WTC11 (cell line): ENCODE results near the gene URB1. TPM values are rescaled to one million over a fixed set of nuclear protein-coding genes. Genes with fewer than 3 reads are reported as not detected.

Experiments used
- ATAC-seq: fragments of 200-7000 bp; cut with Tn5 transposase; 2 replicates; pipeline ENCODE4 v1.10.0; 2021; ENCODE audit warnings: mild to moderate bottlenecking, moderate library complexity
- CTCF ChIA-PET: fragments of 300-600 bp; sonication (Branson Sonifier 250); formaldehyde crosslinking; loops from one replicate; lab custom pipeline; 2021; ENCODE audit warnings: antibody characterized with exemption; lab: Charles Lee
- POLR2A ChIA-PET: fragments of 350-600 bp; sonication (Branson Sonifier 250); formaldehyde crosslinking; loops from one replicate; lab custom pipeline; 2021; ENCODE audit warnings: antibody characterized with exemption; lab: Charles Lee
- DNase-seq: peaks from one replicate; pipeline ENCODE4 v3.0.0; 2021; ENCODE audit warnings: low spot score
- H3K27ac Mint-ChIP-seq: 2 replicates; pipeline ENCODE4 v1.8.0; 2021; ENCODE audit warnings: mixed read lengths
- H3K27me3 Mint-ChIP-seq: 2 replicates; pipeline ENCODE4 v1.8.0; 2021; ENCODE audit warnings: low read depth, mild to moderate bottlenecking, moderate library complexity, mixed read lengths
- H3K36me3 Mint-ChIP-seq: 2 replicates; pipeline ENCODE4 v1.8.0; 2021; ENCODE audit warnings: mixed read lengths
- H3K4me1 Mint-ChIP-seq: 2 replicates; pipeline ENCODE4 v1.8.0; 2022; ENCODE audit warnings: mixed read lengths
- H3K4me3 Mint-ChIP-seq: 2 replicates; pipeline ENCODE4 v1.8.0; 2021; ENCODE audit warnings: mild to moderate bottlenecking, moderate library complexity, mixed read lengths
- H3K9me3 Mint-ChIP-seq: 2 replicates; pipeline ENCODE4 v1.8.0; 2021; ENCODE audit warnings: mixed read lengths
- CBFB ChIP-seq: sonication (generic); formaldehyde crosslinking; IDR thresholded peaks from 2 replicates; pipeline ENCODE4 v1.8.1; 2022; ENCODE audit warnings: mild to moderate bottlenecking, low read depth, missing genetic modification reagents
- ETV6 ChIP-seq: sonication (generic); formaldehyde crosslinking; IDR thresholded peaks from 2 replicates; pipeline ENCODE4 v1.8.1; 2022; ENCODE audit warnings: mild to moderate bottlenecking, missing genetic modification reagents
- GRHL2 ChIP-seq: fragments of 250-450 bp; sonication (Bioruptor Pico); IDR thresholded peaks from 2 replicates; pipeline ENCODE4 v1.8.0; 2022; ENCODE audit warnings: mild to moderate bottlenecking, moderate library complexity; ENCODE audit not compliant: insufficient replicate concordance, severe bottlenecking
- GTF2I ChIP-seq: fragments of 250-450 bp; sonication (Bioruptor Pico); conservative IDR thresholded peaks from 2 replicates; pipeline ENCODE4 v1.4.0; 2021; ENCODE audit warnings: mild to moderate bottlenecking
- IRF2 ChIP-seq: sonication (generic); formaldehyde crosslinking; IDR thresholded peaks from 2 replicates; pipeline ENCODE4 v1.8.0; 2022; ENCODE audit warnings: low read depth, missing genetic modification reagents, borderline replicate concordance
- NR2C2 ChIP-seq: sonication (generic); formaldehyde crosslinking; IDR thresholded peaks from 2 replicates; pipeline ENCODE4 v1.8.0; 2022; ENCODE audit warnings: mild to moderate bottlenecking, missing genetic modification reagents
- PRRX2 ChIP-seq: fragments of 250-450 bp; sonication (Bioruptor Pico); IDR thresholded peaks from 2 replicates; pipeline ENCODE4 v1.8.0; 2021; ENCODE audit warnings: mild to moderate bottlenecking
- ZNF121 ChIP-seq: sonication (generic); formaldehyde crosslinking; IDR thresholded peaks from 2 replicates; pipeline ENCODE4 v1.8.0; 2023; ENCODE audit warnings: missing genetic modification reagents
- ZNF219 ChIP-seq: sonication (generic); formaldehyde crosslinking; IDR thresholded peaks from 2 replicates; pipeline ENCODE4 v1.8.0; 2023; ENCODE audit warnings: missing genetic modification reagents, mild to moderate bottlenecking, borderline replicate concordance
- ZNF263 ChIP-seq: sonication (generic); formaldehyde crosslinking; IDR thresholded peaks from 2 replicates; pipeline ENCODE4 v1.8.1; 2022; ENCODE audit warnings: low read depth, mild to moderate bottlenecking, moderate library complexity, missing genetic modification reagents
- ZNF671 ChIP-seq: fragments of 250-450 bp; sonication (Bioruptor Pico); IDR thresholded peaks from 2 replicates; pipeline ENCODE4 v1.8.0; 2021; ENCODE audit warnings: mild to moderate bottlenecking
- total RNA-seq: library from RNA; stranded (reverse); gene quantifications from 3 replicates; pipeline ENCODE4 v1.2.3, GENCODE V29; 2021
- TF ChIP-seq, protein P1 (sequence below): sonication (generic); formaldehyde crosslinking; IDR thresholded peaks from 2 replicates; pipeline ENCODE4 v1.8.0; 2022; ENCODE audit warnings: mild to moderate bottlenecking, missing genetic modification reagents
- TF ChIP-seq, protein P2 (sequence below): fragments of 200-600 bp; IDR thresholded peaks from 2 replicates; pipeline ENCODE4 v1.8.0; 2022; ENCODE audit warnings: antibody characterized with exemption
- TF ChIP-seq, protein P3 (sequence below): fragments of 250-450 bp; sonication (Bioruptor Pico); IDR thresholded peaks from 2 replicates; pipeline ENCODE4 v1.9.0; 2021; ENCODE audit warnings: mild to moderate bottlenecking, borderline replicate concordance
- TF ChIP-seq, protein P4 (sequence below): sonication (generic); formaldehyde crosslinking; IDR thresholded peaks from 2 replicates; pipeline ENCODE4 v1.8.0; 2022; ENCODE audit warnings: missing genetic modification reagents
- TF ChIP-seq, protein P5 (sequence below): fragments of 250-450 bp; sonication (Bioruptor Pico); IDR thresholded peaks from 2 replicates; pipeline ENCODE4 v1.8.0; 2021; ENCODE audit warnings: mild to moderate bottlenecking
- TF ChIP-seq, protein P6 (sequence below): sonication (generic); formaldehyde crosslinking; IDR thresholded peaks from 2 replicates; pipeline ENCODE4 v1.8.0; 2023; ENCODE audit warnings: missing genetic modification reagents, mild to moderate bottlenecking, borderline replicate concordance
- TF ChIP-seq, protein P7 (sequence below): sonication (generic); formaldehyde crosslinking; IDR thresholded peaks from 2 replicates; pipeline ENCODE4 v1.8.0; 2023; ENCODE audit warnings: missing genetic modification reagents

The URB1 gene
- total RNA-seq, 1 experiment from 2014 or later, result 38.7 TPM

DNA sequence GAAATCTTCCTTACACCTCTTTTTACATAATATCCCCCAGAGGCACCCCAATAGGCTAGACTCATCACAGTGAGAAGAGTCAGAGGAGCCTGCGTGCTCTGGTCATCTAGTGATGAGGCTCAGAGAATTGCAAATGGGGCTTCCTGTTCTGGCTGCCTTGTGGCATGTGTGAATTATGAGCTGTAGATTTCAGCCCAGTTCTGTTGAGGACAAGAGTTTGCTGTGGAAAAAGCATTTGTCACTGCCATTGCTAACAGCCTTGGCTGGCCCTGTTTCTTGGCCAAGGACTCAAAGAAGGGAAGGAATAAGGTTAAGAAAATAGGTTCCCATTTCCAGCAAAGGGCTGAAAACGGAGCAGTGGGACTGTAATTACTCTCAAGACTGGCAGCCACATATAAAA is 63.5 kb downstream of the URB1 start:
- no peak for TF ChIP-seq IRF2
- no peak for TF ChIP-seq PRRX2 (CRISPR knock-in tag)
- no peak for TF ChIP-seq GRHL2 (CRISPR knock-in tag)
- TF ChIP-seq NR2C2, result no peak
- TF ChIP-seq, protein P1, sequence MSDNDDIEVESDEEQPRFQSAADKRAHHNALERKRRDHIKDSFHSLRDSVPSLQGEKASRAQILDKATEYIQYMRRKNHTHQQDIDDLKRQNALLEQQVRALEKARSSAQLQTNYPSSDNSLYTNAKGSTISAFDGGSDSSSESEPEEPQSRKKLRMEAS (CRISPR knock-in tag), result no peak
- TF ChIP-seq ETV6, result no peak
- TF ChIP-seq, protein P2, sequence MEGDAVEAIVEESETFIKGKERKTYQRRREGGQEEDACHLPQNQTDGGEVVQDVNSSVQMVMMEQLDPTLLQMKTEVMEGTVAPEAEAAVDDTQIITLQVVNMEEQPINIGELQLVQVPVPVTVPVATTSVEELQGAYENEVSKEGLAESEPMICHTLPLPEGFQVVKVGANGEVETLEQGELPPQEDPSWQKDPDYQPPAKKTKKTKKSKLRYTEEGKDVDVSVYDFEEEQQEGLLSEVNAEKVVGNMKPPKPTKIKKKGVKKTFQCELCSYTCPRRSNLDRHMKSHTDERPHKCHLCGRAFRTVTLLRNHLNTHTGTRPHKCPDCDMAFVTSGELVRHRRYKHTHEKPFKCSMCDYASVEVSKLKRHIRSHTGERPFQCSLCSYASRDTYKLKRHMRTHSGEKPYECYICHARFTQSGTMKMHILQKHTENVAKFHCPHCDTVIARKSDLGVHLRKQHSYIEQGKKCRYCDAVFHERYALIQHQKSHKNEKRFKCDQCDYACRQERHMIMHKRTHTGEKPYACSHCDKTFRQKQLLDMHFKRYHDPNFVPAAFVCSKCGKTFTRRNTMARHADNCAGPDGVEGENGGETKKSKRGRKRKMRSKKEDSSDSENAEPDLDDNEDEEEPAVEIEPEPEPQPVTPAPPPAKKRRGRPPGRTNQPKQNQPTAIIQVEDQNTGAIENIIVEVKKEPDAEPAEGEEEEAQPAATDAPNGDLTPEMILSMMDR, result no peak
- no peak for TF ChIP-seq ZNF219 (CRISPR knock-in tag)
- TF ChIP-seq ZNF263 (CRISPR knock-in tag), result no peak
- no peak for TF ChIP-seq ZNF671 (CRISPR knock-in tag)
- no peak for TF ChIP-seq ZNF121
- POLR2A ChIA-PET, result no interaction called here
- CTCF ChIA-PET, result no interaction called here
- no peak for ATAC-seq
- H3K4me3 Mint-ChIP-seq, result no peak overlapping the region
- DNase-seq, result no peak
- no peaks in the 10 kb centered on the region for H3K4me1 Mint-ChIP-seq
- H3K27ac Mint-ChIP-seq, result no peak overlapping the region
- H3K9me3 Mint-ChIP-seq, result no peaks in the 10 kb centered on the region
- peaks cover 76% of the 10 kb centered on the region for H3K36me3 Mint-ChIP-seq
- no peaks in the 10 kb centered on the region for H3K27me3 Mint-ChIP-seq

DNA sequence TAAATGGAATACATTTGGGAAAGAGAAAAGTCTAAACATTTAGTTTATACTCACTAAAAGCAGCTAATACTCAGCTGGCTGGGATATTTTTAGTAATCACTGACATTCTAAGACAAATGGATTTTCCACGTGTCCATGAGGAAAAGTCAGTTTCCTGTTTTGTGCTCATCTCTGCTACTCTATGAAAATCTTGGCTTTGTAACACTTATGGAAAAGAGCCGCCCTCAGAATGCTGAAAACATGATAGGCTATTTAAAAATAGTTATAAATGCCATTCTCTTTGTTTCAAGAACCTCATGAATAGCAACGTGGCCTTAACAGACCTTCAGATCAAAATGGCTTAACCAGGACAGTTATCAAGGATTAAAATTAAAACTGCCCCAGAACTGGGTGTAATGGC is 64.2 kb downstream of the URB1 start:
- no peaks in the 10 kb centered on the region for H3K27me3 Mint-ChIP-seq
- POLR2A ChIA-PET, result no interaction called here
- no peaks in the 10 kb centered on the region for H3K4me1 Mint-ChIP-seq
- no peak overlapping the region for H3K27ac Mint-ChIP-seq
- ATAC-seq (no peak), DNase-seq (no peak)
- H3K4me3 Mint-ChIP-seq, result no peak overlapping the region
- peaks cover 78% of the 10 kb centered on the region for H3K36me3 Mint-ChIP-seq
- H3K9me3 Mint-ChIP-seq, result no peaks in the 10 kb centered on the region
- CTCF ChIA-PET, result no interaction called here
- TF ChIP-seq CBFB (CRISPR knock-in tag) (no peak), GTF2I (no peak)
- TF ChIP-seq, protein P3, sequence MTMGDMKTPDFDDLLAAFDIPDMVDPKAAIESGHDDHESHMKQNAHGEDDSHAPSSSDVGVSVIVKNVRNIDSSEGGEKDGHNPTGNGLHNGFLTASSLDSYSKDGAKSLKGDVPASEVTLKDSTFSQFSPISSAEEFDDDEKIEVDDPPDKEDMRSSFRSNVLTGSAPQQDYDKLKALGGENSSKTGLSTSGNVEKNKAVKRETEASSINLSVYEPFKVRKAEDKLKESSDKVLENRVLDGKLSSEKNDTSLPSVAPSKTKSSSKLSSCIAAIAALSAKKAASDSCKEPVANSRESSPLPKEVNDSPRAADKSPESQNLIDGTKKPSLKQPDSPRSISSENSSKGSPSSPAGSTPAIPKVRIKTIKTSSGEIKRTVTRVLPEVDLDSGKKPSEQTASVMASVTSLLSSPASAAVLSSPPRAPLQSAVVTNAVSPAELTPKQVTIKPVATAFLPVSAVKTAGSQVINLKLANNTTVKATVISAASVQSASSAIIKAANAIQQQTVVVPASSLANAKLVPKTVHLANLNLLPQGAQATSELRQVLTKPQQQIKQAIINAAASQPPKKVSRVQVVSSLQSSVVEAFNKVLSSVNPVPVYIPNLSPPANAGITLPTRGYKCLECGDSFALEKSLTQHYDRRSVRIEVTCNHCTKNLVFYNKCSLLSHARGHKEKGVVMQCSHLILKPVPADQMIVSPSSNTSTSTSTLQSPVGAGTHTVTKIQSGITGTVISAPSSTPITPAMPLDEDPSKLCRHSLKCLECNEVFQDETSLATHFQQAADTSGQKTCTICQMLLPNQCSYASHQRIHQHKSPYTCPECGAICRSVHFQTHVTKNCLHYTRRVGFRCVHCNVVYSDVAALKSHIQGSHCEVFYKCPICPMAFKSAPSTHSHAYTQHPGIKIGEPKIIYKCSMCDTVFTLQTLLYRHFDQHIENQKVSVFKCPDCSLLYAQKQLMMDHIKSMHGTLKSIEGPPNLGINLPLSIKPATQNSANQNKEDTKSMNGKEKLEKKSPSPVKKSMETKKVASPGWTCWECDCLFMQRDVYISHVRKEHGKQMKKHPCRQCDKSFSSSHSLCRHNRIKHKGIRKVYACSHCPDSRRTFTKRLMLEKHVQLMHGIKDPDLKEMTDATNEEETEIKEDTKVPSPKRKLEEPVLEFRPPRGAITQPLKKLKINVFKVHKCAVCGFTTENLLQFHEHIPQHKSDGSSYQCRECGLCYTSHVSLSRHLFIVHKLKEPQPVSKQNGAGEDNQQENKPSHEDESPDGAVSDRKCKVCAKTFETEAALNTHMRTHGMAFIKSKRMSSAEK, result no peak
- TF ChIP-seq, protein P4, sequence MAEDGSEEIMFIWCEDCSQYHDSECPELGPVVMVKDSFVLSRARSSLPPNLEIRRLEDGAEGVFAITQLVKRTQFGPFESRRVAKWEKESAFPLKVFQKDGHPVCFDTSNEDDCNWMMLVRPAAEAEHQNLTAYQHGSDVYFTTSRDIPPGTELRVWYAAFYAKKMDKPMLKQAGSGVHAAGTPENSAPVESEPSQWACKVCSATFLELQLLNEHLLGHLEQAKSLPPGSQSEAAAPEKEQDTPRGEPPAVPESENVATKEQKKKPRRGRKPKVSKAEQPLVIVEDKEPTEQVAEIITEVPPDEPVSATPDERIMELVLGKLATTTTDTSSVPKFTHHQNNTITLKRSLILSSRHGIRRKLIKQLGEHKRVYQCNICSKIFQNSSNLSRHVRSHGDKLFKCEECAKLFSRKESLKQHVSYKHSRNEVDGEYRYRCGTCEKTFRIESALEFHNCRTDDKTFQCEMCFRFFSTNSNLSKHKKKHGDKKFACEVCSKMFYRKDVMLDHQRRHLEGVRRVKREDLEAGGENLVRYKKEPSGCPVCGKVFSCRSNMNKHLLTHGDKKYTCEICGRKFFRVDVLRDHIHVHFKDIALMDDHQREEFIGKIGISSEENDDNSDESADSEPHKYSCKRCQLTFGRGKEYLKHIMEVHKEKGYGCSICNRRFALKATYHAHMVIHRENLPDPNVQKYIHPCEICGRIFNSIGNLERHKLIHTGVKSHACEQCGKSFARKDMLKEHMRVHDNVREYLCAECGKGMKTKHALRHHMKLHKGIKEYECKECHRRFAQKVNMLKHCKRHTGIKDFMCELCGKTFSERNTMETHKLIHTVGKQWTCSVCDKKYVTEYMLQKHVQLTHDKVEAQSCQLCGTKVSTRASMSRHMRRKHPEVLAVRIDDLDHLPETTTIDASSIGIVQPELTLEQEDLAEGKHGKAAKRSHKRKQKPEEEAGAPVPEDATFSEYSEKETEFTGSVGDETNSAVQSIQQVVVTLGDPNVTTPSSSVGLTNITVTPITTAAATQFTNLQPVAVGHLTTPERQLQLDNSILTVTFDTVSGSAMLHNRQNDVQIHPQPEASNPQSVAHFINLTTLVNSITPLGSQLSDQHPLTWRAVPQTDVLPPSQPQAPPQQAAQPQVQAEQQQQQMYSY (CRISPR knock-in tag), result no peak
- TF ChIP-seq, protein P5, sequence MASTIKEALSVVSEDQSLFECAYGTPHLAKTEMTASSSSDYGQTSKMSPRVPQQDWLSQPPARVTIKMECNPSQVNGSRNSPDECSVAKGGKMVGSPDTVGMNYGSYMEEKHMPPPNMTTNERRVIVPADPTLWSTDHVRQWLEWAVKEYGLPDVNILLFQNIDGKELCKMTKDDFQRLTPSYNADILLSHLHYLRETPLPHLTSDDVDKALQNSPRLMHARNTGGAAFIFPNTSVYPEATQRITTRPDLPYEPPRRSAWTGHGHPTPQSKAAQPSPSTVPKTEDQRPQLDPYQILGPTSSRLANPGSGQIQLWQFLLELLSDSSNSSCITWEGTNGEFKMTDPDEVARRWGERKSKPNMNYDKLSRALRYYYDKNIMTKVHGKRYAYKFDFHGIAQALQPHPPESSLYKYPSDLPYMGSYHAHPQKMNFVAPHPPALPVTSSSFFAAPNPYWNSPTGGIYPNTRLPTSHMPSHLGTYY (CRISPR knock-in tag), result no peak
- TF ChIP-seq, protein P6, sequence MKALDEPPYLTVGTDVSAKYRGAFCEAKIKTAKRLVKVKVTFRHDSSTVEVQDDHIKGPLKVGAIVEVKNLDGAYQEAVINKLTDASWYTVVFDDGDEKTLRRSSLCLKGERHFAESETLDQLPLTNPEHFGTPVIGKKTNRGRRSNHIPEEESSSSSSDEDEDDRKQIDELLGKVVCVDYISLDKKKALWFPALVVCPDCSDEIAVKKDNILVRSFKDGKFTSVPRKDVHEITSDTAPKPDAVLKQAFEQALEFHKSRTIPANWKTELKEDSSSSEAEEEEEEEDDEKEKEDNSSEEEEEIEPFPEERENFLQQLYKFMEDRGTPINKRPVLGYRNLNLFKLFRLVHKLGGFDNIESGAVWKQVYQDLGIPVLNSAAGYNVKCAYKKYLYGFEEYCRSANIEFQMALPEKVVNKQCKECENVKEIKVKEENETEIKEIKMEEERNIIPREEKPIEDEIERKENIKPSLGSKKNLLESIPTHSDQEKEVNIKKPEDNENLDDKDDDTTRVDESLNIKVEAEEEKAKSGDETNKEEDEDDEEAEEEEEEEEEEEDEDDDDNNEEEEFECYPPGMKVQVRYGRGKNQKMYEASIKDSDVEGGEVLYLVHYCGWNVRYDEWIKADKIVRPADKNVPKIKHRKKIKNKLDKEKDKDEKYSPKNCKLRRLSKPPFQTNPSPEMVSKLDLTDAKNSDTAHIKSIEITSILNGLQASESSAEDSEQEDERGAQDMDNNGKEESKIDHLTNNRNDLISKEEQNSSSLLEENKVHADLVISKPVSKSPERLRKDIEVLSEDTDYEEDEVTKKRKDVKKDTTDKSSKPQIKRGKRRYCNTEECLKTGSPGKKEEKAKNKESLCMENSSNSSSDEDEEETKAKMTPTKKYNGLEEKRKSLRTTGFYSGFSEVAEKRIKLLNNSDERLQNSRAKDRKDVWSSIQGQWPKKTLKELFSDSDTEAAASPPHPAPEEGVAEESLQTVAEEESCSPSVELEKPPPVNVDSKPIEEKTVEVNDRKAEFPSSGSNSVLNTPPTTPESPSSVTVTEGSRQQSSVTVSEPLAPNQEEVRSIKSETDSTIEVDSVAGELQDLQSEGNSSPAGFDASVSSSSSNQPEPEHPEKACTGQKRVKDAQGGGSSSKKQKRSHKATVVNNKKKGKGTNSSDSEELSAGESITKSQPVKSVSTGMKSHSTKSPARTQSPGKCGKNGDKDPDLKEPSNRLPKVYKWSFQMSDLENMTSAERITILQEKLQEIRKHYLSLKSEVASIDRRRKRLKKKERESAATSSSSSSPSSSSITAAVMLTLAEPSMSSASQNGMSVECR (CRISPR knock-in tag), result no peak
- TF ChIP-seq, protein P7, sequence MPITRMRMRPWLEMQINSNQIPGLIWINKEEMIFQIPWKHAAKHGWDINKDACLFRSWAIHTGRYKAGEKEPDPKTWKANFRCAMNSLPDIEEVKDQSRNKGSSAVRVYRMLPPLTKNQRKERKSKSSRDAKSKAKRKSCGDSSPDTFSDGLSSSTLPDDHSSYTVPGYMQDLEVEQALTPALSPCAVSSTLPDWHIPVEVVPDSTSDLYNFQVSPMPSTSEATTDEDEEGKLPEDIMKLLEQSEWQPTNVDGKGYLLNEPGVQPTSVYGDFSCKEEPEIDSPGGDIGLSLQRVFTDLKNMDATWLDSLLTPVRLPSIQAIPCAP, result no peak
